ENCODE results near the gene HIRA.

- TF ChIP-seq CTCF (IDR thresholded peaks at IDR 0.05; ENCODE audit: low read depth, low read length) (no peak), EZH2phosphoT487 (IDR thresholded peaks at IDR 0.05; ENCODE audit: low read depth) (no peak)
Measured at GRCh38 chr22:19319281-19319680, 112.3 kb downstream of the HIRA start.
